ENCODE data around the gene ATXN1.

The ATXN1 gene

GRCh38 chr6:16806363-16806762 lies 45.1 kb upstream of the ATXN1 start:
- H3K4me3 ChIP-seq (IDR thresholded peaks at IDR 0.05; ENCODE audit: insufficient read depth, low read depth, low read length), result no peak overlapping the region
- no peak overlapping the region for H2AFZ ChIP-seq (ENCODE audit: low read depth)
- no peak overlapping the region for H3K9ac ChIP-seq
- peaks cover 16% of the 10 kb centered on the region for H3K4me1 ChIP-seq (ENCODE audit: low read depth, poor library complexity, severe bottlenecking)
- no peaks in the 10 kb centered on the region for H4K20me1 ChIP-seq (ENCODE audit: insufficient read depth)
- H3K79me2 ChIP-seq (ENCODE audit: insufficient read depth, low read depth), result no peaks in the 10 kb centered on the region
- H3K4me2 ChIP-seq, result no peak overlapping the region
- no peaks in the 10 kb centered on the region for H3K27me3 ChIP-seq (ENCODE audit: insufficient read depth, low read depth)
- no peak overlapping the region for H3K27ac ChIP-seq
- TF ChIP-seq CTCF (conservative IDR thresholded peaks at IDR 0.05; ENCODE audit: low read depth, low read length), result no peak
- H3K36me3 ChIP-seq (ENCODE audit: insufficient read depth), result no peaks in the 10 kb centered on the region

DNA sequence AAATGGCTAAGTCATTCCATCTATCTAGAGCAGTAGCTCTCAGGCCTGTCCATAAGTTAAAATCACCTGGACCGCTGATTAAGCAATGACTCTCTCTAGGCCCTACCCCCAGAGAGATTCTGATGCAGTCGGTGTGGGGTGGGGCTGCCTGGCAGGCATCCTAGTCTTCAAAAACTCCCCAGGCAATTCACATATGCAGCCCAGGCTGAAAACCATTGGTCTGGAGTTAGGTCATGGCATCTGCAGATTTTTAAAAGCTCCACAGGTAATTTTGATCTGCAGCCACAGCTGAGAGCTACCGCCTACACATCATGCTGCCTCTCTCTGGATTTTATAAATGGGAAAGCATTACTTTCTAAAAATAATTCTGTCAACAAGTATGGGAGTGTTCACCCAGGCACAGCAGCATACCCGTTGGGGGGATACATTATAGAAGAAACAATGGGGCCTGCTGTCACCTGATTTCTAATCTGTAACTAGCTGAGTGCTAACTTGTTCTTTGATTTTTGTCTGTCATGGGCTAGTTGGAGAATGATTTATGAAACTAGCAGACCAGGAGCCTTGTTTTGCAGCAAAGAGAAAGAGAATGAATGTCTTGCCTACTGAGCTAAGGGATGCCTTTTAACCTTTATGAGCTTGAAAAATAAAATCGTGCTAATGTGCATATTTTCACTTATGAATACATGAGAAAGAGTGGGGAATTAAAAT lies 44.1 kb upstream of the ATXN1 start:
- Histone ChIP-seq H3K4me3 (IDR thresholded peaks at IDR 0.05; ENCODE audit: insufficient read depth, low read depth, low read length) (no peak overlapping the region), H4K20me1 (ENCODE audit: insufficient read depth) (no peaks in the 10 kb centered on the region), H3K27ac (no peak overlapping the region), H3K9ac (no peak overlapping the region), H3K4me1 (ENCODE audit: low read depth, poor library complexity, severe bottlenecking) (peaks cover 12% of the 10 kb centered on the region), H2AFZ (ENCODE audit: low read depth) (no peak overlapping the region), H3K27me3 (ENCODE audit: insufficient read depth, low read depth) (no peaks in the 10 kb centered on the region), H3K4me2 (no peak overlapping the region), H3K79me2 (ENCODE audit: insufficient read depth, low read depth) (no peaks in the 10 kb centered on the region), H3K36me3 (ENCODE audit: insufficient read depth) (no peaks in the 10 kb centered on the region)
- no peak for TF ChIP-seq CTCF (conservative IDR thresholded peaks at IDR 0.05; ENCODE audit: low read depth, low read length)

DNA sequence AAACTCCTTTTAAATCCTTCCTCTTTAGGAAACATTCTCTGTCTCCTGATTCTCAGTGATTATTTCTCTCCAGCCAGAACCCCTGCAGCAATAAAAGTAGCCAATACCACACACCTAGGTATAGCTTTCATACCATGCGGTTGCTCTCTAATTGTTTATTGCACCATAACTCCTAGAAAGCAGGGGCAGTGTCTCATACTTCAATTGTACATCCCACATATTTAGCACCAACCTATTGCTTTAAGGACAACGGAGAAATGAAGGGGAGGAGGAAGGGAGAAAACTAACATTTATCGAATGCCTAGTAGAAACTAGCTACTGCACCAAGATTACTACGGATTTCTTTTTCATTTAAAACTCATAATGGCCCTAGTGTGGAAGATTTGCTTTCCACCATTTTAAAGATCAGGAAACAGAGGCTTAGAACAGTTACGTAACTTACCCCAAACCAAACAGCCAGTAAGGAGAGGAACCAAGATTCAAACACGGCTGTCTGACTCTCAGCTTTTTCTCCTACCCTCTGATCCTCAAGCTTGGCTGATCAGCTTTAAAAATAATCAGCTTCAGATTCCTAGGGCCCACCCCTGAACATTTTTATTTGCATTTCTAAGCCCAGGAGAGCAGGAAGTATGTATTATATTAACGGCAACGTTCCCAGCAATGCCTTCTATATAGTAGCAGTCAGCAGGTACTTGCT lies 43.4 kb upstream of the ATXN1 start:
- Histone ChIP-seq H3K27me3 (ENCODE audit: insufficient read depth, low read depth) (no peaks in the 10 kb centered on the region), H2AFZ (ENCODE audit: low read depth) (no peak overlapping the region), H3K4me3 (IDR thresholded peaks at IDR 0.05; ENCODE audit: insufficient read depth, low read depth, low read length) (no peak overlapping the region), H3K4me2 (no peak overlapping the region), H3K9ac (no peak overlapping the region), H3K36me3 (ENCODE audit: insufficient read depth) (no peaks in the 10 kb centered on the region), H3K27ac (no peak overlapping the region), H3K79me2 (ENCODE audit: insufficient read depth, low read depth) (no peaks in the 10 kb centered on the region), H4K20me1 (ENCODE audit: insufficient read depth) (no peaks in the 10 kb centered on the region), H3K4me1 (ENCODE audit: low read depth, poor library complexity, severe bottlenecking) (peaks cover 7% of the 10 kb centered on the region)
- no peak for TF ChIP-seq CTCF (conservative IDR thresholded peaks at IDR 0.05; ENCODE audit: low read depth, low read length)

GRCh38 chr6:16803294-16804200 lies 42.3 kb upstream of the ATXN1 start:
- H3K27ac ChIP-seq, result no peak overlapping the region

More at GRCh38 chr6:16803294-16804200, 42.3 kb upstream of the ATXN1 start:
- H2AFZ ChIP-seq (ENCODE audit: low read depth), result no peak overlapping the region
- TF ChIP-seq CTCF (conservative IDR thresholded peaks at IDR 0.05; ENCODE audit: low read depth, low read length), result no peak
- no peaks in the 10 kb centered on the region for H3K27me3 ChIP-seq (ENCODE audit: insufficient read depth, low read depth)
- H3K4me2 ChIP-seq, result no peak overlapping the region
- no peak overlapping the region for H3K4me3 ChIP-seq (IDR thresholded peaks at IDR 0.05; ENCODE audit: insufficient read depth, low read depth, low read length)
- H3K9ac ChIP-seq, result no peak overlapping the region
- no peaks in the 10 kb centered on the region for H3K79me2 ChIP-seq (ENCODE audit: insufficient read depth, low read depth)
- peaks cover 7% of the 10 kb centered on the region for H3K4me1 ChIP-seq (ENCODE audit: low read depth, poor library complexity, severe bottlenecking)
- no peaks in the 10 kb centered on the region for H3K36me3 ChIP-seq (ENCODE audit: insufficient read depth)
- no peaks in the 10 kb centered on the region for H4K20me1 ChIP-seq (ENCODE audit: insufficient read depth)

Data from KMS-11 (cell line).